GM21390 (cell line): Measurements from ENCODE around the gene CDH11.

Experiments
- ATAC-seq: cut with Tn5 transposase; IDR thresholded peaks from one replicate; pipeline ENCODE4 v1.9.1; 2021; ENCODE audit not compliant: unreplicated experiment

CDH11 gene

DNA sequence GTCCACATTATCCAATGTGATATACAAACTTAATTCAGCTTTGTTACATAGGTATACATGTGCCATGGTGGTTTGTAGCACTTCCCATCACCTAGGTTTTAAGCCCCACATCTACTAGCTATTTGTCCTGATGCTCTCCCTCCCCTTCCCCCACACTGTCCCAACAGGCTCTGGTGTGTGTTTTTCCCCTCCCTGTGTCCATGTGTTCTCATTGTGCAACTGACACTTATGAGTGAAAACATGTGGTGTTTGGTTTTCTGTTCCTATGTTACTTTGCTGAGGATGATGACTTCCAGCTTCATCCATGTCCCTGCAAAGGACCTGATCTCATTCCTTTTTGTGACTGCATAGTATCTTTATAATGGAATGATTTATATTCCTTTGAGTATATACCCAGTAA is 196.7 kb downstream of the CDH11 start:
- ATAC-seq, result no peak

DNA sequence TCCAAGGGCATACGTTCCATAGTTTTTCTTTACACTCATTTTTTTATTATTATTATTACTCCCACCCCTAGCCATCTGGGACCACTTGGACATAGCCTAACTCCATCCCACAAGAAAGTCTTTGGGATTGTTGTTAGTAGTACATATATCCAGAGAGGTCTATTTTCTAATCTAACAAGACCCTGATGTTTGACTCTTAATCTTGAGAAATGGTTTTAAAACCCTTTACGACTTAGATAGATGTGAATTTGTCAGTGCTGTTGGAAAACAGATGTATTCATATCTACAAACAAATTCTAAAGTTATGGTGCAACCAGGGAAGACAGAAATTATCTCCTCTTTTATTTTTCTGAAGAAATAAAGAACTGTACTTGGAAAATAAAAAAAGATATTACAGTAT is 197.8 kb downstream of the CDH11 start:
- no peak for ATAC-seq

DNA sequence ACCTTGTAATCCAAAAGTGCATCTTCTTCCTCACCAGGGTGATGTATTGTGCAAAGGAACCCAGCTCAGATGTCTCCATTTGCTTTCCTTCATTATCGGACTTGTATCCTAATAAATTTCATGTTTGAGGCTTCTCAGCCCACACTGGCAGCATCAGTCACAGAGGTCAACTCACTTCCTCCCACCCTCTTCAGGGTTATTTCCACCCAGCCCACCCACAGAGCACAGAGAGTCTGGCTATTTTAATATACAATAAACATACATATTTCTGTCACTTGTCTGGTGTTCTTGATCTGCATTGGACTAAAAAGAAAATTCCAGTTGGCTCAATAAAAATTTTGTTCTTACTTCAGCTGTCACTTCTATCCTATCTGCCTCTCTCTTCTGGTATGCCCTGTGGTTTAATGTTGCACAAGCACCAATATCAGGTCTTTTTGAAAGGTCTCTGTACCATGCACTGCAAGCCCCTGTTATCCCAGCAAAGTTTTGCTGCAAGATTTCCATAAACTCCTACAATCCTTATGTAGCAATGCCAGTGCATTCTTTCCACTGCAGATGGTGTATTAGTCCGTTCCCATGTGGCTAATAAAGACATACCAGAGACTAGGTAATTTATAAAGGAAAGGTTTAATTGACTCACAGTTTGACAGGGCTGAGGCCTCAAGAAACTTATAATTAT is 201.8 kb downstream of the CDH11 start:
- no peak for ATAC-seq

DNA sequence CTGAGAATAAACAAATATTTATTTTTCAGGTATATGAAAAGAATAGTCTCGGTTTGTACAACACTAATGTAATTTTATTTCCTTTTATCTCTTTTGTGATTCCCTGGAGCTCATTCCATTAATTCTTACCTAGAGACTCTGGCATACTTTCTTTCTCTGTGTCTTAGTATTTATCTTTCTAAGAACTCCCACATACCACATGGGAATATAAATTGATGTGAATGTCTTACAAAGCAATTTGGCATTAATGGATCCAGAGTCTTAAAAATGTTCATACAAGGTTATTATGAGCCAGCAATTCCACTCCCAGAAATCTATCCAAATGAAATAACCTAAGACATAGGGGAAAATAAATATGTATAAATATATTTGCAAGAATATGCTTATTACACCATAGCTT is 202.7 kb downstream of the CDH11 start:
- ATAC-seq, result no peak

DNA sequence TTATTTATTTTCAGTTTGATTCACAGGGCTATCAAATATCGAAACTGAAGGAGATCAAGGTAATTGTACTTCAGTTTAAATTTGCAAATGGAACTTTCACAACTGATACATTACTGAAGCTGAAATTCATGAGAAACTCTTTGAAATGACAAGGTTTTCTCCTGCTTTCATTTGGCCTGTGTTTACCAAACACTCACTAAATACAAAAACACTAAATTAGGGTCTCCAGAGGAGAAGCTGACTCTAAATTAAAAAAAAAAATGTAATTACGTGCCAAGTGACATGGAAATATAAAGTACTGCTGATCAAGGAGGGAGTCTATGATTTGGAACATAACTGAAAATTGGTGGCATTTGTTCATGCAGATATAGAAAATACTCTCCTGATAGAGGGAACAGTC is 205.8 kb downstream of the CDH11 start:
- no peak for ATAC-seq

DNA sequence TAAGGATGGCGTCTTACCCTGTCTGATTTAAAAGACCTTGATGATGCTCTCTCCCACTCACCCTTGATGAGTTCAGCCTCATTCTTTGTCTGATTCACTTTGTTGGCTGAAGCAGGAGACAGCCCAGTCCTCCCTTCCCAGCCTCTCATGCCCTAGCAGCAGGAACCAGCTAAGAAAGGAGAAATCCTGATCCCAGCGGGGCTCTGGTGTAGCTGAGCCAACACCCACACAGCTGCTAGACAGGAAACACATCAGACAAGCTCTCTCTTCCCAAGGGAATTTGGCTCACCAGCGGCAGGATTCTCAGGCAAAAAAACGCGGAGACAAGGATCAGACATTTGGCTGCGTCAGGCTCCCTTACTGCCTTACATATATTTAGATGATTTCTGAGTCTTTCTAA is 211.5 kb downstream of the CDH11 start:
- no peak for ATAC-seq

DNA sequence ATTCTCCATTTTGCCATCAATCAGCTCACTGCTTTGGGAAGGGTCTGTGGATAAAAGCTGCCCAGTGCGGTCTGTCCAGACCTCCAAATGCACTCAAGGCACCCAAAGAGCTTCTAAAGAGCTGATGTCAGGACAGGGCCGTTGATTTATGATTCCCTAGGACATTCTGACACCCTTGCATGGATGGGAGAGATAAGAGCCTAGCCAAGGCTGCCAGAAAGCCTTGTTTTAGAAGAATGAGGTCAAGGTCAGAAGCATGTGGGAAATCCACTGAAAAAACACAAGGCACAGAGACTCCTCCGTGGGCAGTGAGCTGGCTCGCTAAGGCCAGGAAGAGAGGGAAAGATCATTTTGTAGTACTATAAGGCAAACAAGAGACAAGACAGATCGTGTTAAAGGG is 214.0 kb downstream of the CDH11 start:
- ATAC-seq, result no peak

DNA sequence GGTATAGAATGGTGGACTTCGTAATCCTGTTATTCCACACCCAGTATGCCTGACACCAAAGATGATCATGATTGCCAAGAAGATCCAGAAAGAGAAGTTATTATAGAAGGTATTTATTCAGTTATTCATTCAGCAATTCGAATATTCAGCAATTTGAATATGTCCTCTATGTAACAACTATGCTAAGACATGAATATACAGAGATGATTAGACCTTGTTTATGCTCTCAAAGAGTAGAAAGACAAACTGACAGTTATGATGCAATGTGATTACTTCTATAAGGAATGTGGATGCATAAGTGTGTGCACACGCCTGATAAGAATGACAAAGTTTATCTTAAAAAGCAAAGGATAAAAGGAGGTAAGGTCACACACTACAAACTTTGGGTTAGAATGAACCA is 218.1 kb downstream of the CDH11 start:
- no peak for ATAC-seq

DNA sequence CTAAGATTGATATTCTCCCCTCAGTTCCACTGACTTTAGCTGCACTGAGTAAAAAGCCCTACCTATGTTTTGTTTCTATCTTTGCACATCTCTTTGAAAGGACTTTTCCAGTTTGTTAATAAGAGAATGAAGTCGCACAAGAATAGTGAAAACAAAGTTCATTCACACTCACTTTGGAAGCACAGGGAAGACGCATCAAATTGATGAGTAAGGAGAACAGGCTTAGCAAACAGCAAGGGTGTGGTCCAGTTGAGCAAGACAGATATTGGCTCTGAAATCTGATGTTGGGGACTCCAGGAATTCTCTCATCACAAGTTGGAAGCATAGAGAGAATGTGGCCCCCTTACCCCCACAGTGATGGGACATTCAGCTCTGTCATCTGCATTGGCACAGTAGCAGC is 221.3 kb downstream of the CDH11 start:
- ATAC-seq, result no peak

DNA sequence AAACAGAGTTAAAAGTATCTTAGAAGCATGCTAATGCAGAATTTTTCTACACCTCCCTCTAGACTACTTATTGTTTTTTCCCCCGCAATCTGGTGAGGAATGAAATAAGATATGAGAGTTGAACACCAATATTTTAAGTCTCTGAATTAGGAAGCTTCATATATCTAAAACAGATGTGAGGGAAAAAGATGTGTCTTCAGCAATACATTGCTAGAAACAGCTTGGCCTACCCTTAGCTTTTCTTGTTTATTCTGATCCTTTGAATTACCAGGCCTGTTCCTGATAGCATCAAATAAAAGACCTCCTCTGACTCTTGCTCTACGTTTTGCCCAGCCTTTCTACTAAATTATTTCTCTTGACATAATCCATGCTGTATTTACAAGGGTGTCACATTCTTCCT is 221.8 kb downstream of the CDH11 start:
- ATAC-seq, result no peak

DNA sequence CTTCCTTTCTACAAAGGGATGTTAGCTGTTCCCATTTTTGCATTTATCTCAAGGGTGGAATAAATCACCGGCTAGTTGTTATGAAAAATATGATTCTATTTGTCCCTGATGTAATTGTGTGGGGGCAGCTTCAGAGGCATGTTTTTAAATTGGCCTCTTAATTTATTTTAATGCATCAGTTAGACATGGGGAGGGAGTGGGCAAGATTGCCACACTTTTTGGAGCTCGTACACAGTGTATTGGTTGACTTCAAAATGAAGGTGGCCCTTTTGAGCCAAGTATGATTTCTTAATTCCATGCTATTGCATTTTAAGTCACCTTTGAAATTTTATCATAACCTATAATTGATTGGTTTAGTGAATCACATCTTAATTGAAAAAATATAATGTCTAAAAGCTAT is 223.7 kb downstream of the CDH11 start:
- no peak for ATAC-seq
